PFSK-1 (cell line): Measurements from ENCODE around the gene BMERB1.

ENCODE experiments used
- FOXP2 ChIP-seq: optimal IDR thresholded peaks from 2 replicates; pipeline ENCODE3; 2011; ENCODE audit warnings: borderline replicate concordance, control low read depth, inconsistent platforms; ENCODE audit not compliant: insufficient read depth; ENCODE audit errors: extremely low read length, extremely low read depth
- POLR2AphosphoS5 ChIP-seq: IDR thresholded peaks from 2 replicates; pipeline ENCODE4 v1.6.1; 2012; ENCODE audit warnings: low read depth, mild to moderate bottlenecking, control low read depth, low read length, moderate library complexity
- REST ChIP-seq, 2 experiments: IDR thresholded peaks; 2 replicates each; pipeline versions ENCODE4 v1.6.1 to v1.8.0; 2011 to 2012; ENCODE audit warnings: low read depth in 2 of 2, low read length in 2 of 2, control low read depth in 1 of 2, inconsistent platforms in 1 of 2, mild to moderate bottlenecking in 1 of 2, moderate library complexity in 1 of 2; ENCODE audit not compliant: insufficient read depth in 1 of 2
- SIN3A ChIP-seq: IDR thresholded peaks from 2 replicates; pipeline ENCODE4 v1.6.1; 2012; ENCODE audit warnings: mild to moderate bottlenecking, low read length, moderate library complexity, borderline replicate concordance; ENCODE audit not compliant: insufficient read depth
- TAF1 ChIP-seq: IDR thresholded peaks from 2 replicates; pipeline ENCODE4 v1.6.1; 2012; ENCODE audit warnings: low read length, control low read depth, borderline replicate concordance; ENCODE audit not compliant: insufficient read depth

Gene BMERB1

GRCh38 chr16:15533386-15533785 lies 99.0 kb downstream of the BMERB1 start:
- TF ChIP-seq TAF1 (no peak), FOXP2 (no peak), POLR2AphosphoS5 (no peak), SIN3A (no peak), REST (IDR thresholded peaks at IDR 0.05; ENCODE audit: insufficient read depth in 1 of 2, low read depth in 2 of 2, low read length in 2 of 2) (no peak)

DNA sequence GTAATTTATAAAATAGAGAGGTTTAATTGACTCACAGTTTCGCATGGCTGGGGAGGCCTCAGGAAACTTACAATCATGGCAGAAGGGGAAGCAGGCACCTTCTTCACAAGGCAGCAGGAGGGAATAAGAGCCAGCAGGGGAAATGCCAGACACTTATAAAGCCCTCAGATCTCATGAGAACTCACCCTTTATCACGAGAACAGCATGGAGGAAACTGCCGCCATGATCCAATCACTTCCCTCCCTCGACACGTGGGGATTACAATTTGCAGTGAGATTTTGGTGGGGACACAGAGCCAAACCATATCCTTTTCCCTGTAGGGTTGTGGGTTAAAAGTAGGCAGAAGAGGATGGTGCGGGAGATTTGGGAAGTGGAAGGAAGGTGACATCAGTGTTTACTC lies 101.4 kb downstream of the BMERB1 start:
- TF ChIP-seq REST (IDR thresholded peaks at IDR 0.05; ENCODE audit: insufficient read depth in 1 of 2, low read depth in 2 of 2, low read length in 2 of 2) (no peak), POLR2AphosphoS5 (no peak), TAF1 (no peak), FOXP2 (no peak), SIN3A (no peak)

DNA sequence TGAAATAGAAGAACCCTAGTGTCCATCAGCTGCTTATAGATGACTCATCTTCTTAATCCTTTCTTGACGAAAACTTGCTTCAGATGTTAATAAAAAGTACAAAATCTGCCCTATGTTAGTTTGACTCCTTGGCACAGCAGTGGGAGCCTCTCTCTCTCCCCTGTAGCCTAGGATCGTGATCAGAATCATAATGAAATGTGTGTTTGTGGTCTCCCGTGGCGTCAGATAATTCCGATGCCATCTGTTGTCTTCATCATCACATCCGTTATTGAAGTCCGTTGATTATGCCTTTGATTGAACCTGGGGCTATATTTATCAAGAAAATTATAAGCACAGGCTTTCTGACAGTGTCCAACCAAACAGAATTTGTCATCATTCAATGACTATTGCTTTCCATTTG lies 102.5 kb downstream of the BMERB1 start:
- TF ChIP-seq TAF1 (no peak), POLR2AphosphoS5 (no peak), FOXP2 (no peak), SIN3A (no peak)

GRCh38 chr16:15538507-15538906 lies 104.1 kb downstream of the BMERB1 start:
- TF ChIP-seq SIN3A: no peak

GRCh38 chr16:15539197-15539596 lies 104.8 kb downstream of the BMERB1 start:
- TF ChIP-seq FOXP2 (no peak), POLR2AphosphoS5 (no peak), REST (IDR thresholded peaks at IDR 0.05; ENCODE audit: insufficient read depth in 1 of 2, low read depth in 2 of 2, low read length in 2 of 2) (no peak), SIN3A (no peak), TAF1 (no peak)

- TF ChIP-seq FOXP2: no peak
Observed at GRCh38 chr16:15542261-15542660, 107.9 kb downstream of the BMERB1 start.

DNA sequence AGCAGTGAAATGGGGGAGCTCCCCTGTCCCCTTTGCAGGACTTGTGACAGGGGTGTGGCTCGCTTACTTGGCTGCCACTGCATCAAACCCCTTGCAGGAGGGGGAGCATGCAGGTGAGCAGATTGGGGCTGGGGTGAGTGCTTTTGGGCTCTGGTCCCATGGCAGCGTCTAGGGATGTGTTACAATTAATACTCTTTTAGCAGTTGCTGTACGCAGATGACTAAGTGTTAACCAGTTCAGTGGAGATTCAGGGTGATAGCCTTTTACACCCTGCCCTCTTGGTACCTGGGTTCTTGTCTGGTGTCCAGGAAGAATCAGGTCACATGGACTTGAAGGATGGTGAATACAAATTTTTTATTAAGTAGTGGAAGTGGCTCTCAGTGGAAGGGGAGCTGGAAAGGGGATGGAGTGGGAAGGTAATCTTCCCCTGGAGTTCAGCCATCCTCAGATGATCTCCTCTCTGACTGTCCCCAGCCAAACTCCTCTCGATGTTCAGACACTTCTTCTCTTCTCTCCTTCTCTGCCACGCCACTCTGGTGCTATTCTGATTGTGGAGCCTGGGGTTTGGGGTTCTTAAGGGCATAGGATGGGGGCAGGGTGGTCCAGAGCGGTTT lies 108.5 kb downstream of the BMERB1 start:
- TF ChIP-seq SIN3A (no peak), POLR2AphosphoS5 (no peak), TAF1 (no peak), FOXP2 (no peak), REST (IDR thresholded peaks at IDR 0.05; ENCODE audit: insufficient read depth in 1 of 2, low read depth in 2 of 2, low read length in 2 of 2) (no peak)
